Measurements from ENCODE around the gene YIF1B. TPM values are rescaled to one million over a fixed set of nuclear protein-coding genes. Genes with fewer than 3 reads are reported as not detected.
A peak's percentile ranks its signal among the peaks of the same experiment; 100 is the strongest.

Gene YIF1B
- total RNA-seq, 1 donor = 50.1 TPM

DNA sequence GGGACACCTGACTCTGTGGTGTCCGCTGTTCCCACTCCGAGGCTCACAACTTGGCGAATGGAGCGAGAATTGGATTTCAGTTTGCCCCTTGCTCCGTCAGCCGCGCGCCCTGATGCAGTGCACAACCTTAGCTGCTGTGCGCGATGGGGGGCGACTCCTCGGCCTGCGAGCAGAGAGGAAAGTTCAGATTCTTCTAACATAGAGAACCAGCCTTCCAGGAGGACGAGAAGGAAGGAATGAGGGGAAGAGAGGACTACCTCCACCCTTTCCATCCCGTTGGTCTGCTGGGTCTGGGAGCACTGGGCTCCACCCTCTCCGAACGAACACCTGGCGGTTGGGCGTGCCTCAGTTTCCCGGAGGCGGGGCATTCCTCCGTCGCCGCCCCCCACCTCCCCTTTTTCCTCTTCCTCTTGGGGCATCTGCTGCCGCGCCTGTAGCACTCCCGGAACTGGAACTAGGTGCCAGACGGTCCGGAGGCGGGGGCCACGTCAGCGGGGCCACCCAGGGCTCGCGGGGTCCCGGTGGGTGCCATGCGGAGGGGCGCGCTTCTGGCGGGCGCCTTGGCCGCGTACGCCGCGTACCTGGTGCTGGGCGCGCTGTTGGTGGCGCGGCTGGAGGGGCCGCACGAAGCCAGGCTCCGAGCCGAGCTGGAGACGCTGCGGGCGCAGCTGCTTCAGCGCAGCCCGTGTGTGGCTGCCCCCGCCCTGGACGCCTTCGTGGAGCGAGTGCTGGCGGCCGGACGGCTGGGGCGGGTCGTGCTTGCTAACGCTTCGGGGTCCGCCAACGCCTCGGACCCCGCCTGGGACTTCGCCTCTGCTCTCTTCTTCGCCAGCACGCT is 3.9 kb upstream of the YIF1B start, which contains the start of gene KCNK6:
Gene KCNK6 (plus strand): TSS at position 425 of the 838 bp plus-strand sequence. CDS start 106 bp downstream, at position 531.
- peak; percentile 42 for DNase-seq (ENCODE audit: low read depth)
- peak within 1 kb of the TSS; percentile 73 for H3K4me3 ChIP-seq (ENCODE audit: low read depth, low read length)
- TF ChIP-seq, protein P1, sequence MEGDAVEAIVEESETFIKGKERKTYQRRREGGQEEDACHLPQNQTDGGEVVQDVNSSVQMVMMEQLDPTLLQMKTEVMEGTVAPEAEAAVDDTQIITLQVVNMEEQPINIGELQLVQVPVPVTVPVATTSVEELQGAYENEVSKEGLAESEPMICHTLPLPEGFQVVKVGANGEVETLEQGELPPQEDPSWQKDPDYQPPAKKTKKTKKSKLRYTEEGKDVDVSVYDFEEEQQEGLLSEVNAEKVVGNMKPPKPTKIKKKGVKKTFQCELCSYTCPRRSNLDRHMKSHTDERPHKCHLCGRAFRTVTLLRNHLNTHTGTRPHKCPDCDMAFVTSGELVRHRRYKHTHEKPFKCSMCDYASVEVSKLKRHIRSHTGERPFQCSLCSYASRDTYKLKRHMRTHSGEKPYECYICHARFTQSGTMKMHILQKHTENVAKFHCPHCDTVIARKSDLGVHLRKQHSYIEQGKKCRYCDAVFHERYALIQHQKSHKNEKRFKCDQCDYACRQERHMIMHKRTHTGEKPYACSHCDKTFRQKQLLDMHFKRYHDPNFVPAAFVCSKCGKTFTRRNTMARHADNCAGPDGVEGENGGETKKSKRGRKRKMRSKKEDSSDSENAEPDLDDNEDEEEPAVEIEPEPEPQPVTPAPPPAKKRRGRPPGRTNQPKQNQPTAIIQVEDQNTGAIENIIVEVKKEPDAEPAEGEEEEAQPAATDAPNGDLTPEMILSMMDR (IDR thresholded peaks at IDR 0.05; ENCODE audit: insufficient read depth, low read depth, low read length) = no peak

DNA sequence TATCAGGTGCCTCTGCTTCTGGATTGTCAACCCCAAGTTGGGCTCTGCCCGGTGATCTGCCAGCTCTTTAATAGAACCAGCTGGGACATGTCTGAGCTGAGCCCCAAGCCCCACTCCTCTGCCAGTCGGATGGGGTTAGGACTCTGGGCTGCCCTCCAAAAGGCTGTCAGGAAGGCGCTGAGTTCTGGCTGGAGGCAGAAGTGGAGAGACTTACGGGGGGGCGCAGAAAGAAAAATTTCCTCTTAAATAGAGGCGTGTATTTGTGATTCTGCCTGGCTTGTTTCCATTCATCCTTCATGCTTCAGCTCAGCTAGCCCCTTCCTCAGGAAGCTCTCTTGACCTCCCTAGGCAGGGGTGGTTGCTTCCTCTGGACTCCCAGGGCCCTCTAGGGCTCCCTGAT is 2.9 kb upstream of the YIF1B start:
- peak; percentile 33 for DNase-seq (ENCODE audit: low read depth)
- TF ChIP-seq, protein P1 (IDR thresholded peaks at IDR 0.05; ENCODE audit: insufficient read depth, low read depth, low read length) = no peak
- no peak overlapping the region for H3K4me3 ChIP-seq (ENCODE audit: low read depth, low read length)

DNA sequence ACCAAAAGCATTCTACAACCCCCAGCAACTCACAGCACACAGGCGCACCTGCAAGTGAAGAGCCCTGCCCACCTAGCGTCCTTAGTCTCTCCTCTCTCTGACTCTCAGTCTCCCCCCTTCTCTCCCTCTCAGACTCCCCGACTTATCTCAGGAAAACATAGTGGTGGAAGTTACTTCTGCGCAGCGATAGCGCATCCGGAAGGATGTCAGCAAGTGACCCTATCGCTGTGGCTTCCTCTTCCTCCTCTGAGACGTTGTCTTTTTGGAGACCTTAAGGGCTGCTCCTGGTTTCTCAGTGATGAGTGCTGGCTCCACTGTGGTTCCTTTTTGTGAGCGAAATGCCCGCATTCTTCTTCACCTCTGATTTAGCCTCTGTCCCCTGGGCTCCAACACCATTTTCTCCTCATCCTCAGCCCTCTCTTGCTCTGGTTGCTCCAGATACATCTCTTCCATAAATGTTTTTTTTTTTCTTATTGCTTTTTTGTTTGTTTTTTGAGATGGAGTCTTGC is 1.4 kb upstream of the YIF1B start:
- H3K4me3 ChIP-seq (ENCODE audit: low read depth, low read length) = no peak overlapping the region
- TF ChIP-seq, protein P1 (IDR thresholded peaks at IDR 0.05; ENCODE audit: insufficient read depth, low read depth, low read length) = no peak
- no peak for DNase-seq (ENCODE audit: low read depth)

DNA sequence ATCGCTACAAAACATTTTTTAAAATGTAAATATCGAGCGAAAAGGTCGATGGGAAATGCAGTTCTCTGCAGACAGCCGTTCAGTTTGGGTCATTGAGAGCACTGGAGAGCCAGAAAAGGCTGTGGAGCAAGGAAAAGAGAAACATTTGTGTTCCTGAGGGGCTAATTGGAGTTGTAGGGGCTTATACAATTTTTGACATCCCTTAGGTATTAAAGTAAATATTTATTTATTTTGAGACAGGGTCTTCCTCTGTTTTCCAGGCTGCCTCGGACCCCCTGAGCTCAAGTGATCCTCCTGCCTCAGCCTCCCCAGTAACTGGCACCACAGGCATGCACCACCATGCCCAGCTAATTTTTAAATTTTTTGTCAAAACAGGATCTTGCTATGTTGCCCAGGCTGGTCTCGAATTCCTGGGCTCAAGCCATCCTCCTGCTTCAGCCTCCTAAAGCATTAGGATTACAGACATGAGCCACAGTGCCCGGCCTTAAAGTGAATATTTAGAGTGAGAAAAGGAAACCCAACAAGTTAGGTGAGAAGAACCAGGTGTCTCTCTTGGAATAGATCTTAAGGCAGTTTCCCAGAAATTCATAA is 825 bp upstream of the YIF1B start:
- no peak for DNase-seq (ENCODE audit: low read depth)
- H3K4me3 ChIP-seq (ENCODE audit: low read depth, low read length) = no peak overlapping the region
- TF ChIP-seq, protein P1 (IDR thresholded peaks at IDR 0.05; ENCODE audit: insufficient read depth, low read depth, low read length) = no peak

DNA sequence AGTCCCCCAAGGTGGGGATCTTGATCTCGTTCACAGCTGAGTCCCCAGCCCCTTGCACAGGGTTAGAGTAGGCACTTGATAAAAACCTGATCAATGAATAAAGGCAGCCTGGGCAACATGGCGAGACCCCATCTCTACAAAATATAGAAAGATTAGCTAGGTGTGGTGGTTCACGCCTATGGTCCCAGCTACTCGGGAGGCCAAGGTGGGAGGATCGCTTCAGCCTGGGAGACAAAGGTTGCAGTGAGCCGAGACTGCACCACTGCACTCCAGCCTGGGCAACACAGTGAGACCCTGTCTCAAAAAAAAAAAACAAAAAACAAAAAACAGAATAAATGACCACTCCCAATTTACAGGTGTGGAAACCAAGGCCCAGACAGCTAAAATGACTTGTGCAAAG is 4.8 kb downstream of the YIF1B start:
- H3K4me3 ChIP-seq (ENCODE audit: low read depth, low read length) = no peak overlapping the region
- no peak for DNase-seq (ENCODE audit: low read depth)
- TF ChIP-seq, protein P1 (IDR thresholded peaks at IDR 0.05; ENCODE audit: insufficient read depth, low read depth, low read length) = no peak

DNA sequence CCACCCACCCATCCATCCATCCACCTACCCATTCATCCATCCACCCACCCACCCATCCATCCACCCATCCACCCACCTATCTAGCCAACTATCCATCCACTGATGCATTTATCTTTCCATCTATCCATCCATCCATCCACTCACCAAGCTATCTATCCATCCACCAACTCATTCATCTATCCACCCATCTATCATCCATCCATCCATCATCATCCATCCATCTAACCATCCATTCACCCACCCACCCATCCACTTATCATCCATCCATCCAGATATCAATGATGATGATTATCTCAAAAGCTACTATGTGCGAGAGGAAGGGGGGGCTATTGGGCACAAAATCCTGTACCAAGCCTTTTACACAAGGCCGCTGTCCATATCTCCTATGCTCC is 5.5 kb downstream of the YIF1B start:
- no peak for DNase-seq (ENCODE audit: low read depth)
- TF ChIP-seq, protein P1 (IDR thresholded peaks at IDR 0.05; ENCODE audit: insufficient read depth, low read depth, low read length) = no peak
- no peak overlapping the region for H3K4me3 ChIP-seq (ENCODE audit: low read depth, low read length)
